H9 (cell line): ENCODE data around the gene MTG2. TPM values are rescaled to one million over a fixed set of nuclear protein-coding genes. Genes with fewer than 3 reads are reported as not detected.

ENCODE experiments used
- DNase-seq: peaks from one replicate; pipeline ENCODE4 v3.0.0-alpha.2; 2017
- H2AFZ ChIP-seq: one replicate; pipeline ENCODE4 v1.6.1; 2013; ENCODE audit warnings: mild to moderate bottlenecking, low read length, control low read depth, moderate library complexity
- H2AK5ac ChIP-seq: 2 replicates; pipeline ENCODE4 v1.6.1; 2013; ENCODE audit warnings: low read length, control low read depth, mixed read lengths; ENCODE audit not compliant: insufficient read length
- H2BK120ac ChIP-seq: one replicate; pipeline ENCODE4 v1.6.1; 2013; ENCODE audit warnings: low read depth, mild to moderate bottlenecking, low read length, control low read depth, inconsistent platforms; ENCODE audit not compliant: poor library complexity, severe bottlenecking
- H2BK12ac ChIP-seq: 2 replicates; pipeline ENCODE4 v1.6.1; 2013; ENCODE audit warnings: low read length, control low read depth, mixed read lengths, low read depth; ENCODE audit not compliant: insufficient read length
- H2BK15ac ChIP-seq: 2 replicates; pipeline ENCODE4 v1.6.1; 2013; ENCODE audit warnings: low read depth, low read length, control low read depth
- H2BK20ac ChIP-seq: one replicate; pipeline ENCODE4 v1.6.1; 2013; ENCODE audit warnings: low read depth, mild to moderate bottlenecking, low read length, control low read depth, inconsistent platforms; ENCODE audit not compliant: poor library complexity, severe bottlenecking
- H2BK5ac ChIP-seq: 2 replicates; pipeline ENCODE4 v1.6.1; 2013; ENCODE audit warnings: low read length, control low read depth, mixed read lengths; ENCODE audit not compliant: insufficient read length
- H3K14ac ChIP-seq: 2 replicates; pipeline ENCODE4 v1.6.1; 2013; ENCODE audit warnings: low read length, control low read depth; ENCODE audit not compliant: insufficient read depth
- H3K18ac ChIP-seq: 2 replicates; pipeline ENCODE4 v1.6.1; 2013; ENCODE audit warnings: low read depth, mild to moderate bottlenecking, mixed read lengths, low read length, control low read depth; ENCODE audit not compliant: insufficient read length
- H3K23ac ChIP-seq: 2 replicates; pipeline ENCODE4 v1.6.1; 2013; ENCODE audit warnings: low read length, control low read depth, mixed read lengths, low read depth; ENCODE audit not compliant: insufficient read length
- H3K23me2 ChIP-seq: 2 replicates; pipeline ENCODE4 v1.6.1; 2013; ENCODE audit warnings: low read depth, mild to moderate bottlenecking, mixed read lengths, low read length, control low read depth; ENCODE audit not compliant: insufficient read length, poor library complexity, severe bottlenecking
- H3K27ac ChIP-seq: 2 replicates; pipeline ENCODE4 v1.5.1; 2013; ENCODE audit warnings: low read length, control low read depth, mixed read lengths, low read depth; ENCODE audit not compliant: insufficient read length
- H3K27me3 ChIP-seq: 2 replicates; pipeline ENCODE4 v1.6.1; 2013; ENCODE audit warnings: low read length, control low read depth, inconsistent platforms; ENCODE audit not compliant: insufficient read depth
- H3K4ac ChIP-seq: 2 replicates; pipeline ENCODE4 v1.6.1; 2013; ENCODE audit warnings: low read depth, mild to moderate bottlenecking, control low read depth, inconsistent platforms, low read length, moderate library complexity
- H3K4me1 ChIP-seq: 2 replicates; pipeline ENCODE4 v1.6.1; 2013; ENCODE audit warnings: low read length, control low read depth, inconsistent platforms; ENCODE audit not compliant: insufficient read depth
- H3K4me2 ChIP-seq: 2 replicates; pipeline ENCODE4 v1.6.1; 2013; ENCODE audit warnings: low read length, control low read depth, mixed read lengths; ENCODE audit not compliant: insufficient read length, insufficient read depth
- H3K56ac ChIP-seq: 2 replicates; pipeline ENCODE4 v1.6.1; 2013; ENCODE audit warnings: low read depth, mild to moderate bottlenecking, mixed read lengths, low read length, control low read depth; ENCODE audit not compliant: insufficient read length
- H3K79me1 ChIP-seq: 2 replicates; pipeline ENCODE4 v1.6.1; 2013; ENCODE audit warnings: low read depth, mild to moderate bottlenecking, moderate library complexity, low read length, control low read depth, inconsistent platforms; ENCODE audit not compliant: insufficient read depth, poor library complexity, severe bottlenecking
- H3K79me2 ChIP-seq: 2 replicates; pipeline ENCODE4 v1.6.1; 2013; ENCODE audit warnings: low read length, control low read depth, inconsistent platforms; ENCODE audit not compliant: insufficient read depth
- H3K9ac ChIP-seq: 2 replicates; pipeline ENCODE4 v1.6.1; 2013; ENCODE audit warnings: low read length, control low read depth, mixed read lengths; ENCODE audit not compliant: insufficient read length; ENCODE audit errors: extremely low read depth
- H3K9me3 ChIP-seq: one replicate; pipeline ENCODE4 v1.6.1; 2013; ENCODE audit warnings: low read depth, low read length, inconsistent platforms; ENCODE audit not compliant: control insufficient read depth
- H3T11ph ChIP-seq: one replicate; pipeline ENCODE4 v1.6.1; 2013; ENCODE audit warnings: mild to moderate bottlenecking, low read length, control low read depth, inconsistent platforms
- H4K20me1 ChIP-seq: one replicate; pipeline ENCODE4 v1.6.1; 2013; ENCODE audit not compliant: control insufficient read depth, insufficient read length, insufficient read depth
- H4K5ac ChIP-seq: 2 replicates; pipeline ENCODE4 v1.6.1; 2013; ENCODE audit warnings: low read depth, mild to moderate bottlenecking, mixed read lengths, low read length, control low read depth; ENCODE audit not compliant: insufficient read length
- H4K8ac ChIP-seq: replicated peaks from 2 replicates; pipeline ENCODE4 v1.6.1; 2013; ENCODE audit warnings: low read length, control low read depth, mixed read lengths, low read depth; ENCODE audit not compliant: insufficient read length
- H4K91ac ChIP-seq: 2 replicates; pipeline ENCODE4 v1.6.1; 2013; ENCODE audit warnings: low read depth, mild to moderate bottlenecking, moderate library complexity, mixed read lengths, low read length, control low read depth; ENCODE audit not compliant: insufficient read length
- H3K27ac Mint-ChIP-seq, 3 experiments: 2 replicates in 2 of 3; 3 replicates in 1 of 3; pipeline ENCODE4 v1.8.0; 2020 to 2021; ENCODE audit warnings: mixed read lengths in 3 of 3, mild to moderate bottlenecking in 1 of 3, moderate library complexity in 1 of 3
- H3K27me3 Mint-ChIP-seq: 2 replicates; pipeline ENCODE4 v1.8.0; 2021; ENCODE audit warnings: low read depth, mild to moderate bottlenecking, moderate library complexity, mixed read lengths
- H3K36me3 Mint-ChIP-seq, 3 experiments: 2 replicates in 2 of 3; 3 replicates in 1 of 3; pipeline ENCODE4 v1.8.0; 2020 to 2021; ENCODE audit warnings: low read depth in 3 of 3, mixed read lengths in 3 of 3; ENCODE audit not compliant: insufficient read depth in 1 of 3
- H3K4me1 Mint-ChIP-seq, 2 experiments: 2 replicates each; pipeline ENCODE4 v1.8.0; 2020; ENCODE audit warnings: mixed read lengths in 2 of 2
- H3K4me3 Mint-ChIP-seq, 2 experiments: 2 replicates in 1 of 2; 3 replicates in 1 of 2; pipeline ENCODE4 v1.8.0; 2020 to 2021; ENCODE audit warnings: mild to moderate bottlenecking in 2 of 2, mixed read lengths in 2 of 2, moderate library complexity in 1 of 2
- H3K9me3 Mint-ChIP-seq, 2 experiments: 2 replicates in 1 of 2; 3 replicates in 1 of 2; pipeline ENCODE4 v1.8.0; 2020; ENCODE audit warnings: mild to moderate bottlenecking in 2 of 2, mixed read lengths in 2 of 2, moderate library complexity in 1 of 2
- WGBS: extraction: QIAGEN DNeasy Blood & Tissue Kit; methylation state at CpG from one replicate; pipeline ENCODE4 v1.1.7; 2013; ENCODE audit warnings: missing lambda C conversion rate, low lambda C conversion rate, mixed read lengths; ENCODE audit not compliant: insufficient read length; ENCODE audit errors: extremely low coverage; 5-methylcytosine and 5-hydroxymethylcytosine counted together
- total RNA-seq: library from RNA; stranded (reverse); gene quantifications from 2 replicates; pipeline ENCODE4 v1.2.1, GENCODE V29; 2021
- TF ChIP-seq, protein P1 (sequence below): fragments of 200-600 bp; sonication (generic); conservative IDR thresholded peaks from 3 replicates; pipeline ENCODE4 v1.8.0; 2021; ENCODE audit warnings: antibody characterized with exemption, mild to moderate bottlenecking

MTG2 gene
- total RNA-seq, 1 experiment from 2014 or later = 25.1 TPM

DNA sequence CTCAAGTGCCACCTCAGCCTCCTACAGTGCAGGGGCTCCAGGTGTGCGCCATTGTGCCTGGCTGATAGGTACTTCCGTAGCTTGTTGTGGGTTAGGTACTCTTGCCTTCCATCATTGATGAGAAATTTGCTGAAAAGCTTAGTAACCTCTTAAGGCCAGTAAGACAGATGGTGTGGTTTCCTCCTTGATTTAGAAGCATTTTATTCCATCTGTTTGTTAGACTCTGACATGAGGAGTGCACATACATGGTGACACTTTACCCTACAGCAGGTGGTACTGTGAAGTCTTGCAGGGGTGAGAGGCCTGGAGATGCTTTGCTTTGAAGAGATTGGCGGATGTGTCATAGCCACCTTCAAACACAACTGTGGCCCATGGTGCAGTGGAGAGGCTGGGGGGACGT lies 14.8 kb upstream of the MTG2 start:
- Histone ChIP-seq H3K79me1 (no peaks in the 10 kb centered on the region), H2BK120ac (no peak overlapping the region), H3K79me2 (no peaks in the 10 kb centered on the region), H4K5ac (no peak overlapping the region), H3K27ac (no peak overlapping the region), H3K4me2 (no peak overlapping the region), H2AK5ac (no peak overlapping the region), H2BK15ac (no peak overlapping the region), H3K9ac (no peak overlapping the region), H4K20me1 (no peaks in the 10 kb centered on the region), H2AFZ (no peak overlapping the region), H3T11ph (no peak overlapping the region), H3K23ac (no peak overlapping the region), H2BK12ac (no peak overlapping the region), H3K18ac (no peak overlapping the region), H3K27me3 (no peaks in the 10 kb centered on the region), H3K14ac (no peak overlapping the region), H4K91ac (no peak overlapping the region), H3K23me2 (no peaks in the 10 kb centered on the region), H3K4ac (no peak overlapping the region), H3K9me3 (no peaks in the 10 kb centered on the region), H4K8ac (no peak overlapping the region), H3K4me1 (no peaks in the 10 kb centered on the region), H2BK20ac (no peak overlapping the region), H3K56ac (no peak overlapping the region), H2BK5ac (no peak overlapping the region)
- Mint-ChIP-seq H3K36me3 (peaks cover 18 to 48% (median 44%) of the 10 kb centered on the region in 3 experiments; a peak in 6 of 7 replicates), H3K27me3 (no peaks in the 10 kb centered on the region; the same call in 1 of the 2 replicates), H3K9me3 (no peaks in the 10 kb centered on the region; a peak in 1 of 5 replicates), H3K4me3 (no peak overlapping the region), H3K27ac (no peak overlapping the region; a peak in 1 of 7 replicates), H3K4me1 (no peaks in the 10 kb centered on the region)
- TF ChIP-seq, protein P1, sequence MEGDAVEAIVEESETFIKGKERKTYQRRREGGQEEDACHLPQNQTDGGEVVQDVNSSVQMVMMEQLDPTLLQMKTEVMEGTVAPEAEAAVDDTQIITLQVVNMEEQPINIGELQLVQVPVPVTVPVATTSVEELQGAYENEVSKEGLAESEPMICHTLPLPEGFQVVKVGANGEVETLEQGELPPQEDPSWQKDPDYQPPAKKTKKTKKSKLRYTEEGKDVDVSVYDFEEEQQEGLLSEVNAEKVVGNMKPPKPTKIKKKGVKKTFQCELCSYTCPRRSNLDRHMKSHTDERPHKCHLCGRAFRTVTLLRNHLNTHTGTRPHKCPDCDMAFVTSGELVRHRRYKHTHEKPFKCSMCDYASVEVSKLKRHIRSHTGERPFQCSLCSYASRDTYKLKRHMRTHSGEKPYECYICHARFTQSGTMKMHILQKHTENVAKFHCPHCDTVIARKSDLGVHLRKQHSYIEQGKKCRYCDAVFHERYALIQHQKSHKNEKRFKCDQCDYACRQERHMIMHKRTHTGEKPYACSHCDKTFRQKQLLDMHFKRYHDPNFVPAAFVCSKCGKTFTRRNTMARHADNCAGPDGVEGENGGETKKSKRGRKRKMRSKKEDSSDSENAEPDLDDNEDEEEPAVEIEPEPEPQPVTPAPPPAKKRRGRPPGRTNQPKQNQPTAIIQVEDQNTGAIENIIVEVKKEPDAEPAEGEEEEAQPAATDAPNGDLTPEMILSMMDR = no peak
- no peak for DNase-seq
- no CpG with 5 or more reads among the region's 4 CpGs for WGBS
